Measurements from ENCODE around the gene MYO5A.

The MYO5A gene

DNA sequence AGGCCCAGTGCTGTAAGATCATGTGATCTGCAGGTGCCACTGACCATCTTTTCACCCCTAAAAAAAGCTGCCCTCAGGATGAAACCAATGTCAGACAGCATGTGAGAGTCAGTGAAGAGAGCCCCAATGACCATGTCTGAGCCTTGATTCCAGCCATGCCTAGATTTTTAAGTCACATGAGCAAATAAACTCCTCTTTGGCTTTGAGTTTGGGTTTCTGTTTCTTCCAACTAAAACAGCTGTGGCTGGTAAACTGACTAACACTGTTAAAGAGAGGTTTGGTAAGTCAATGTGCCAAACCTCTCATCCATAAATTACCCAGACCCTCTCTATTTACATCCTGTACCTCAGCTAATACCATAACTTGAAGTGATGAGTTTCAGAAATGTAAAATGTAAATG, 8.3 kb downstream of the MYO5A start (continued):
- TF ChIP-seq PPARA (CRISPR knock-in tag; IDR thresholded peaks at IDR 0.05; ENCODE audit: borderline replicate concordance) (no peak), GLIS3 (CRISPR knock-in tag; IDR thresholded peaks at IDR 0.05) (no peak)

DNA sequence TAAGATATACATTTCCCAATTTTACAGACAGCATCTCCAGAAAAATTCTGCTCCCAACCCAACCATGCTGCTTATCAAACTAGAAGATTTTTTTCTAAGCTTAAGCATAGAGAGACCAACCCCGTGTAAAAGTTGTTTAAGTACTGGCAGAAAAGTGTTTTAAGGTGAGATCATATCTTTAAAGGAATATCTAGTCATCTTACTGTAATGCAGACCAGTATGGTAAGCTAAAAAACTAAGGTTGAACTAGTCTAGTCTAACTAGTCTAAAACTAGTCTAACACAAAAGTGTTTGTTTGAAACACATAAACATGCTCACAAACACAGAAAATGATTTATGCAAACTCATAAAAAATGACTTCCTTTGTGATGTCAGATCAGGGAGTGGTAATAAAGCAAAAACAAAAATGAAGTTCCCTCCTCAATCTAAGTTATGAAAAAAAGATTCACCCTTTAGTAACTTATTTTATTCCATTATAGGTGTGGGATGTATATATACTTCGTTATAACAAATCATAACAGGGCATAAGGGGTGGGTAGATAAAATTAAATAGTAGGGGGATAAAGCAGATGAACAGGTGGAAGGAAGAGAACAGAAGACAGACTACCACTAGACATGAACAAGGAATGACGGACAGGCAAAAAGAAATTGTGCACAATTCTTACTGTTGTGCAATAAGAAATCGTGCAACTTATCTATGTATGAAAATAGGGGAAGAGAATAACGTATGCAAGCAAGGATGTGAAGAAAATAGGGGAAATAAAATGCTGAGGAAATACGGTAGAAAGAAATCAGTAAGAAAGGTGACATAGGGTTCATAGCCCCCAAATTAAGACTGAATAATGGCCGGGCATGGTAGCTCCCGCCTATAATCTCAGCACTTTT, 10.0 kb downstream of the MYO5A start:
- ATAC-seq: no peak; the same call in 2 of the 3 replicates
- no peak for TF ChIP-seq GLIS3 (CRISPR knock-in tag; IDR thresholded peaks at IDR 0.05)
- TF ChIP-seq PPARA (CRISPR knock-in tag; IDR thresholded peaks at IDR 0.05; ENCODE audit: borderline replicate concordance): no peak
- TF ChIP-seq RARB (CRISPR knock-in tag; IDR thresholded peaks at IDR 0.05): no peak
- TF ChIP-seq, protein P1, sequence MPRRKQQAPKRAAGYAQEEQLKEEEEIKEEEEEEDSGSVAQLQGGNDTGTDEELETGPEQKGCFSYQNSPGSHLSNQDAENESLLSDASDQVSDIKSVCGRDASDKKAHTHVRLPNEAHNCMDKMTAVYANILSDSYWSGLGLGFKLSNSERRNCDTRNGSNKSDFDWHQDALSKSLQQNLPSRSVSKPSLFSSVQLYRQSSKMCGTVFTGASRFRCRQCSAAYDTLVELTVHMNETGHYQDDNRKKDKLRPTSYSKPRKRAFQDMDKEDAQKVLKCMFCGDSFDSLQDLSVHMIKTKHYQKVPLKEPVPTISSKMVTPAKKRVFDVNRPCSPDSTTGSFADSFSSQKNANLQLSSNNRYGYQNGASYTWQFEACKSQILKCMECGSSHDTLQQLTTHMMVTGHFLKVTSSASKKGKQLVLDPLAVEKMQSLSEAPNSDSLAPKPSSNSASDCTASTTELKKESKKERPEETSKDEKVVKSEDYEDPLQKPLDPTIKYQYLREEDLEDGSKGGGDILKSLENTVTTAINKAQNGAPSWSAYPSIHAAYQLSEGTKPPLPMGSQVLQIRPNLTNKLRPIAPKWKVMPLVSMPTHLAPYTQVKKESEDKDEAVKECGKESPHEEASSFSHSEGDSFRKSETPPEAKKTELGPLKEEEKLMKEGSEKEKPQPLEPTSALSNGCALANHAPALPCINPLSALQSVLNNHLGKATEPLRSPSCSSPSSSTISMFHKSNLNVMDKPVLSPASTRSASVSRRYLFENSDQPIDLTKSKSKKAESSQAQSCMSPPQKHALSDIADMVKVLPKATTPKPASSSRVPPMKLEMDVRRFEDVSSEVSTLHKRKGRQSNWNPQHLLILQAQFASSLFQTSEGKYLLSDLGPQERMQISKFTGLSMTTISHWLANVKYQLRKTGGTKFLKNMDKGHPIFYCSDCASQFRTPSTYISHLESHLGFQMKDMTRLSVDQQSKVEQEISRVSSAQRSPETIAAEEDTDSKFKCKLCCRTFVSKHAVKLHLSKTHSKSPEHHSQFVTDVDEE (CRISPR knock-in tag; IDR thresholded peaks at IDR 0.05): no peak
- no peak for TF ChIP-seq ZC3H10 (CRISPR knock-in tag; IDR thresholded peaks at IDR 0.05)
- TF ChIP-seq ISL1 (CRISPR knock-in tag; IDR thresholded peaks at IDR 0.05): no peak
- no peak for TF ChIP-seq ZFP30 (CRISPR knock-in tag; IDR thresholded peaks at IDR 0.05)
- no peak for TF ChIP-seq ZNF565 (CRISPR knock-in tag; conservative IDR thresholded peaks at IDR 0.05; ENCODE audit: low read depth)
- TF ChIP-seq, protein P2, sequence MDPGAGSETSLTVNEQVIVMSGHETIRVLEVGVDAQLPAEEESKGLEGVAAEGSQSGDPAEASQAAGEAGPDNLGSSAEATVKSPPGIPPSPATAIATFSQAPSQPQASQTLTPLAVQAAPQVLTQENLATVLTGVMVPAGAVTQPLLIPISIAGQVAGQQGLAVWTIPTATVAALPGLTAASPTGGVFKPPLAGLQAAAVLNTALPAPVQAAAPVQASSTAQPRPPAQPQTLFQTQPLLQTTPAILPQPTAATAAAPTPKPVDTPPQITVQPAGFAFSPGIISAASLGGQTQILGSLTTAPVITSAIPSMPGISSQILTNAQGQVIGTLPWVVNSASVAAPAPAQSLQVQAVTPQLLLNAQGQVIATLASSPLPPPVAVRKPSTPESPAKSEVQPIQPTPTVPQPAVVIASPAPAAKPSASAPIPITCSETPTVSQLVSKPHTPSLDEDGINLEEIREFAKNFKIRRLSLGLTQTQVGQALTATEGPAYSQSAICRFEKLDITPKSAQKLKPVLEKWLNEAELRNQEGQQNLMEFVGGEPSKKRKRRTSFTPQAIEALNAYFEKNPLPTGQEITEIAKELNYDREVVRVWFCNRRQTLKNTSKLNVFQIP (CRISPR knock-in tag; IDR thresholded peaks at IDR 0.05; ENCODE audit: borderline replicate concordance, low read depth): no peak
- TF ChIP-seq ZNF70 (CRISPR knock-in tag; IDR thresholded peaks at IDR 0.05): no peak

DNA sequence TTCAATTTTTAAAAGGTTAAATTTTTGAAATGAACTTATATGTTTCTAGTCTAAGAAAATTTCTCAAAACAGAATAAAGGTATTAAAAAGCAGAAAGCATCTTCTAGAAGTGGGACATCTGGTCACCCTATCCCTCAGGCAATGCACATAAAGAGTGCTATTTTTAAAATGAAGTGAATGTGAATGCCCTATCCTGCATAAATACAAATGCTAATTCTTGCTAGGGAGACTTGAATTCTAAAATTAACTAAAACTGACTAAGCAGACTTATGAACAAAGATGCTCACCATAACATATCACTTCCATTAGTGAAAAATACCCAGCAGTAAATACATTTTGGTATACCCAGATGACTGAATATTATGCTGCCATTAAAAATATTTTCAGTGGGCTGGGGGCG, 11.7 kb downstream of the MYO5A start:
- TF ChIP-seq OSR1 (CRISPR knock-in tag; IDR thresholded peaks at IDR 0.05) (no peak), TCF4 (CRISPR knock-in tag; IDR thresholded peaks at IDR 0.05; ENCODE audit: borderline replicate concordance) (no peak), ZNF565 (CRISPR knock-in tag; conservative IDR thresholded peaks at IDR 0.05; ENCODE audit: low read depth) (no peak)

DNA sequence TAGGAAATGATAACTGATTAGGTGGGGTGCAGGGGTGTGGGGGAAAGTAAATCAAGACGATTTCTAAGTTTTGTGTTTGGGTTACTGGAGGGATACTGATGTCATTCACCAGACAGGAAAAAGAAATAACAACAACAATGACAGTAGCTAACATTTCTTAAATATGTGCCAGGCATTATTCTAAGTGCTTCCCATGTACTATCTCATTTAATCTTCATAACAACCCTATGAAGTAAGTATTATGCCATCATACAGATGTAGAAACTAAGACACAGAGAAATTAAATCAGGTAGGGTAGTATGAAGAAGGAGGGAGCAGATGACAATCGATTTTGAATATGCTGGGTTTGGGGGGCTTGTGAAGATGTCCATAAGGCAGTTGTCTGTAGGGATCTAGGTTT, 13.3 kb downstream of the MYO5A start:
- no peak for ATAC-seq
- TF ChIP-seq RARB (CRISPR knock-in tag; IDR thresholded peaks at IDR 0.05) (no peak), GLIS3 (CRISPR knock-in tag; IDR thresholded peaks at IDR 0.05) (no peak), ISL1 (CRISPR knock-in tag; IDR thresholded peaks at IDR 0.05) (no peak), ZNF565 (CRISPR knock-in tag; conservative IDR thresholded peaks at IDR 0.05; ENCODE audit: low read depth) (no peak), ZFP3 (CRISPR knock-in tag; IDR thresholded peaks at IDR 0.05) (no peak), TOX (CRISPR knock-in tag; IDR thresholded peaks at IDR 0.05; ENCODE audit: borderline replicate concordance) (no peak), ZNF8 (CRISPR knock-in tag; IDR thresholded peaks at IDR 0.05) (no peak), OSR1 (CRISPR knock-in tag; IDR thresholded peaks at IDR 0.05) (no peak), SNAI2 (CRISPR knock-in tag; IDR thresholded peaks at IDR 0.05) (no peak), ZC3H10 (CRISPR knock-in tag; IDR thresholded peaks at IDR 0.05) (no peak), CSDC2 (CRISPR knock-in tag; IDR thresholded peaks at IDR 0.05) (no peak), PPARA (CRISPR knock-in tag; IDR thresholded peaks at IDR 0.05; ENCODE audit: borderline replicate concordance) (no peak)
- TF ChIP-seq, protein P3, sequence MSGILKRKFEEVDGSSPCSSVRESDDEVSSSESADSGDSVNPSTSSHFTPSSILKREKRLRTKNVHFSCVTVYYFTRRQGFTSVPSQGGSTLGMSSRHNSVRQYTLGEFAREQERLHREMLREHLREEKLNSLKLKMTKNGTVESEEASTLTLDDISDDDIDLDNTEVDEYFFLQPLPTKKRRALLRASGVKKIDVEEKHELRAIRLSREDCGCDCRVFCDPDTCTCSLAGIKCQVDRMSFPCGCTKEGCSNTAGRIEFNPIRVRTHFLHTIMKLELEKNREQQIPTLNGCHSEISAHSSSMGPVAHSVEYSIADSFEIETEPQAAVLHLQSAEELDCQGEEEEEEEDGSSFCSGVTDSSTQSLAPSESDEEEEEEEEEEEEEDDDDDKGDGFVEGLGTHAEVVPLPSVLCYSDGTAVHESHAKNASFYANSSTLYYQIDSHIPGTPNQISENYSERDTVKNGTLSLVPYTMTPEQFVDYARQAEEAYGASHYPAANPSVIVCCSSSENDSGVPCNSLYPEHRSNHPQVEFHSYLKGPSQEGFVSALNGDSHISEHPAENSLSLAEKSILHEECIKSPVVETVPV (CRISPR knock-in tag; IDR thresholded peaks at IDR 0.05): no peak
- TF ChIP-seq, protein P1 (CRISPR knock-in tag; IDR thresholded peaks at IDR 0.05): no peak
- TF ChIP-seq, protein P4, sequence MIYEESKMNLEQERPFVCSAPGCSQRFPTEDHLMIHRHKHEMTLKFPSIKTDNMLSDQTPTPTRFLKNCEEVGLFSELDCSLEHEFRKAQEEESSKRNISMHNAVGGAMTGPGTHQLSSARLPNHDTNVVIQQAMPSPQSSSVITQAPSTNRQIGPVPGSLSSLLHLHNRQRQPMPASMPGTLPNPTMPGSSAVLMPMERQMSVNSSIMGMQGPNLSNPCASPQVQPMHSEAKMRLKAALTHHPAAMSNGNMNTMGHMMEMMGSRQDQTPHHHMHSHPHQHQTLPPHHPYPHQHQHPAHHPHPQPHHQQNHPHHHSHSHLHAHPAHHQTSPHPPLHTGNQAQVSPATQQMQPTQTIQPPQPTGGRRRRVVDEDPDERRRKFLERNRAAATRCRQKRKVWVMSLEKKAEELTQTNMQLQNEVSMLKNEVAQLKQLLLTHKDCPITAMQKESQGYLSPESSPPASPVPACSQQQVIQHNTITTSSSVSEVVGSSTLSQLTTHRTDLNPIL (CRISPR knock-in tag; IDR thresholded peaks at IDR 0.05; ENCODE audit: low read depth): no peak

More for the DNA sequence above, 11.7 kb downstream of the MYO5A start:
- ATAC-seq: no peak
